Measurements from ENCODE around the gene CHD9NB. TPM values are rescaled to one million over a fixed set of nuclear protein-coding genes. Genes with fewer than 3 reads are reported as not detected.

CHD9NB gene
- polyA plus RNA-seq, 1 donor = 0.85 TPM

Other genes starting within 250 kb of the CHD9NB start
- gene CHD9, start 2.1 kb upstream of the CHD9NB start, polyA plus RNA-seq = 32.7 TPM